Measurements from ENCODE around the gene SLC44A5.
"Not testable (repeated sequence)": the region's sequence is repeated elsewhere in the genome, so short reads cannot be mapped to it uniquely, and the experiment has no call there.

SLC44A5 gene

DNA sequence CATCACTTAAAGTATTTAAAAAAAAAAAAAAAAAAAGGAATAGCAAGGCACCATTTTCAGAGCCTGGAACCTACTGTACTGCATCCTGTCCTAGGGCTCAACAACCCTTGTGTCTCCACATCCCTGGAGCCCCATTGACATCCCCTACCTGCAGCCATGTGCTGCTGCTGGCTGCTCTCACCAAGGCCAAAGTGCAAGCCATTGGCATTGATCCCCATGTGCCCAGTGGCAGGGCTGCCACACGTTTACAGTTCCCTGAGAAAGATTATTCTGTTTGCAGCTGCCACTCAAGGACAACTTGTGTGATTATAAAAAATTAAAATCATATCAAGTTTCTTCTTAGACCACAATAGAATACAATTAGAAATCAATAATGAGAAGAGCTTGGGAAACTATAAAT, 346.8 kb downstream of the SLC44A5 start:
- no peak for DNase-seq

DNA sequence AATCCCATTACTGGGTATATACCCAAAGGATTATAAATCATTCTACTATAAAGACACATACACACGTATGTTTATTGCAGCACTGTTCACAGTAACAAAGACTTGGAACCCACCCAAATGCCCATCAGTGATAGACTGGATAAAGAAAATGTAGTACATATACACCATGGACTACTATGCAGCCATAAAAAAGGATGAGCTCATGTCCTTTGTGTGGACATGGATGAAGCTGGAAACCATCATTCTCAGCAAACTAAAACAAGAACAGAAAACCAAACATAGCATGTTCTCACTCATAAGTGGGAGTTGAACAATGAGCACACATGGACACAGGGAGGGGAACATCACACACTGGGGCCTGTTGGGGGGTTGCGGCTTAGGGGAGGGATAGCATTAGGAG, 347.3 kb downstream of the SLC44A5 start:
- not testable (repeated sequence) for DNase-seq

DNA sequence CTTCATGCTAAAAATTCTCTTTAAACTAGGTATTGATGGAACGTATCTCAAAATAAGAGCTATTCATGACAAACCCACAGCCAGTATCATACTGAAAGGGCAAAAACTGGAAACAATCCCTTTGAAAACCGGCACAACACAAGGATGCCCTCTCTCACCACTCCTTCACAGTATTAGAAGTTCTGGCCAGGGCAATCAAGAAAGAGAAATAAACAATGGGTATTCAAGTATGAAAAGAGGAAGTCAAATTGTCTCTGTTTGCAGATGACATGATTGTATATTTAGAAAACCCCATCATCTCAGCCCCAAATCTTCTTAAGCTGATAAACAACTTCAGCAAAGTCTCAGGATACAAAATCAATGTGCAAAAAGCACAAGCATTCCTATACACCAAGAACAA, 349.0 kb downstream of the SLC44A5 start:
- not testable (repeated sequence) for DNase-seq

DNA sequence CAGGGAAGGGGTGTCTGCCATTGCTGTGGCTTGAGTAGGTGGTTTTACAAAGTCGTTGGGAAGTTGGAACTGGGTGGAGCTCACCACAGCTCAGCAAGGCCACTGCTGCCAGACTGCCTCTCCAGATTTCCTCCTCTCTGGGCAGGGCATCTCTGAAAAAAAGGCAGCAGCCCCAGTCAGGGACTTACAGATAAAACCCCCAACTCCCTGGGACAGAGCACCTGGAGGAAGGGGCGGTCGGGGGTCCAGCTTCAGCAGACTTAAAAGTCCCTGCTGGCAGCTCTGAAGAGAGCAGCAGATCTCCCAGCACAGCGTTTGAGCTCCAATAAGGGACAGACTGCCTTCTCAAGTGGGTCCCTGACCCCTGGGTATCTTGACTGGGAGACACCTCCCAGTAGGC, 352.6 kb downstream of the SLC44A5 start:
- no peak for DNase-seq

DNA sequence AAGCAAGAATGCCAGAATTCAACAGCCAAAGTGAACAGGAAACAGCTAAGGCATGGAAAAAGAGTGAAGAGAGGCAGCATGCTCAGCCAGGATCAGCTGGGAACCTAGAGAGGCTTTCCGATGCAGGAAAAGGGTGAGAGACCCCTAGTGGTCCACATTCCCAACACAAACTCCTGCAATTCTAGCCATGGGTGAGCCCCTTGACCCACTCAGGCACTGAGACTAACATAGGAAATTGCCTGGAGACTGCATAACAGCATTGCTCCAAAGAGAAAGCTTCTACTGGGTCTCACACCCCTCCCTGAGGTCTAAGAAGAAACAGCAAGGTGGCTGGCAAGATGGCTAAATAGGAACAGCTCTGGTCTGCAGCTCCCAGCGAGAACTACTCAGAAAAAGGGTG, 353.5 kb downstream of the SLC44A5 start:
- no peak for DNase-seq

DNA sequence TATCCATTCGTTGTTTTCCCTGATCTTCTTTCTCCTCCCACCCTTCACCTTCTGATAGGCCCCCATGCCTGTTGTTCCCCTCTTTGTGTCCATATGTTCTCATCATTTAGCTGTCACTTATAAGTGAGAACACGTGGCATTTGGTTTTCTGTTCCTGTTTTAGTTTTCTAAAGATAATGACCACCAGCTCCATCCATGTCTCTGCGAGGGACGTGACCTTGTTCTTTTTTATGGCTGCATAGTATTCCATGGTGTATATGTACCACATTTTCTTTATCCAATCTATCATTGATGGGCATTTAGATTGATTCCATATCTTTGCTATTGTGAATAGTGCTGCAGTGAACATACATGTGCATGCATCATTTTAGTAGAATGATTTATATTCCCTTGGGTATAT, 360.8 kb downstream of the SLC44A5 start:
- DNase-seq = not testable (repeated sequence)

DNA sequence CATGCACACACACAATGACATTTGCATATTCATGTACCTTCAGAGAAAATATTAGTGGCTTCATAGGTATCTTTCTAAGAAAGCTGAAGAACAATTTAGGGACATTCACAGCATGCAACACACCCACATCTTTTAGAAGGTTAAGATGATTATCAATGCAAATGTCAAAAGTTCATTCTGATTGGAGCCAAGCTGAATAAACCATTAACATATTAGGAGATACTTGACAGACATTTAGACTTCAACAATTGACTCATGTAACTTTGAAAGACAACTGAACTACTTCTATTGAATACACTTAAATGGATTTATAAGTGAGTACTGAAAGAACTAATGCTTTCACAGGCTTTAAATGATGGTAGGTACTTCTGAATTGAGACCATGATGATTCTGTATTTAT, 365.7 kb downstream of the SLC44A5 start:
- DNase-seq = no peak

DNA sequence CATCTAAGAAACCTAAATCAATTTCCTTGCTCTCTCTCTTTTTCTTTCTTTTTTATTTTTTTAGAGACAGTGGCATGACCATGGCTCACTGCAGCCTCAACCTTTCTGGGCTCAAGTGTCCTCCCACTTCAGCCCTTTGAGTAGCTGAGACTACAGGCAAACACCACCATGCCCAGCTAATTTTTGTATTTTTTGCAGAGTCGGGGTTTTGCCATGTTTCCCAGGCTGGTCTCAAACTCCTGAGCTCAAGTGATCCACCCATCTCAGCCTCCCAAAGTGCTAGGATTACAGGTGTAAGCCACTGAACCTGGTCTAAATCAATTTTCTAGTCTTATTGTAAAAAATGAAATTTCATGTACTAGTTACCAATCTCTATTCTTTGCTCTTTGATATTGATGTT, 367.8 kb downstream of the SLC44A5 start:
- DNase-seq = no peak

DNA sequence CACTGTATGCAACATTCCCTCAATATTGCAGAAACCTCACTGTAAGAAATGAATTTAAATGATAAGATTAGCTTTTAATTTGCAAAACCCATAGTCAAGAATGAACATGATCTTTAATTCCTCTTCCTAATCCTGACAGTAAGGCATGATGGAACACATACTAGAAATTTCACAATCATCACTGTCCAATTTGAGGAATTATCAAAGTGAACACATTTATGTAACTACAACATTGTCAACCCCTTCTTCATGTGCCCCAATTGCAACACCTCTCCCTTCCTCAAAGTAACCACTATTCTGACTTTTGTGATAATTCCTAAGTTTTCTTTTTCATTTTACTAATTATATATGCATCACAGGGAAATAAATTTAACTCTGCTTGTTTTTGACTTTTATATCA, 373.6 kb downstream of the SLC44A5 start:
- no peak for DNase-seq

DNA sequence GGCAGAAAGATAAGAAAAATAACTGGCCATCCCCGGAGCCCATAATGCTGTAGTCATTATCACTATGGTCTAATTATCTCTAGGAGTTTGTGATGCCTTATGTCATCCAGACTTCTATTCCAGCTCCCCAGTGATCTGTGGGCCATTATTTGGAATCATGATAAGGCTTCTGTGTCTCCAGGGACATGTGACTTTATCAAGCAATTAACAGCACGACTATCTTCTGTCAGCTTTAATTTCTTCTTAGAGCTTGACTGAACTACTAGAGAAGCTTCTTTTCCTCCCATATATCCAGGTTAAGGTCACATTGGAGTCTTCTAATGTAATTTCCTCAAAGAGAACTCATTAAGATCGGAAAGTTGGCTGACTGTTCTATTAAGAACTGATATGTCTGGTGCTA, 376.4 kb downstream of the SLC44A5 start:
- DNase-seq = no peak

DNA sequence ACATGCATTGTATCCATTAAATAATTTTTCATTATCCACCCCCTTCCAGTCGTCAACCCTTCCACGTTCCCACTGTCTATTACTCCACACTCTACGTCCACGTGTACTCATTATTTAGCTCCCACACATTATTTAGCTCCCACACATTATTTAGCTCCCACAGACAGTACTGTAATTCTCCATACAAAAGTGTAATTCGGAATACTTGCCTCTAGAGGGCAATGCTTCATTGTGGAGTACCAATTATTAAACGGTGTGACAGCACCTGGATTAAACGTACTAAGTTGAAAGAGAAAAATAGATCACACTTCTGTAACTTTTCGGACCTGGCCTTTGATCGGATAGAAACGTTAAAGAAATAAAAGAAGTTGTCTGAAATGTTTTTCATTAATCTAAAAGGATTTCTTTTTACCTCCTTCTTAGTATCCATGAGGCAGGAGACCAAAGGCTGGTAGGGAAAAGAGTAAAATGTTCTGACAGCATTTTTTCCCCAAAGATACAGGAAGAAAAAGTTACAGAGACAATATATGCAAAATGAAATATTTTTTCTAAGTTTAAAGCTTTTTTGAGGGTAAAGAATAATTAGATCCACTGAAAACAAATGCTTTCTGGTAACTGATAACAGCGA, 377.5 kb downstream of the SLC44A5 start:
- no peak for DNase-seq

DNA sequence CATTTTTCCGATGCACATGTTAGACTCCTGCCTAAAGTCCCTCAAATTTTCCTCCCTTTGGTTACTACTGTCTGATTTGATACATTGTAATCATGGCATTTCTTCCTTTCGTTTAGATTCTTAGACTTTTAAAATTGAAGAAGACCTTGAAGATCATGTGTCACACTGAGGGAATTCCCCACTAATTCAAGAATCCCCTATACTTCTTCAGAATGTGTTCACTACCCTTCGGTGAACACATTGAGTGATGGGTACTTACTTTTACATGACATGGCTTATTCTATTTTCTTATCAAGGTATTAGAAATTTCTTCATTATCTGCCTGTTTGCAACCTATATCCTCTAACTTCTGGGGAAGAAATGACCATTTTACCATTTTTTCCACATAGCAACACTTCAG, 390.8 kb downstream of the SLC44A5 start:
- no peak for DNase-seq

DNA sequence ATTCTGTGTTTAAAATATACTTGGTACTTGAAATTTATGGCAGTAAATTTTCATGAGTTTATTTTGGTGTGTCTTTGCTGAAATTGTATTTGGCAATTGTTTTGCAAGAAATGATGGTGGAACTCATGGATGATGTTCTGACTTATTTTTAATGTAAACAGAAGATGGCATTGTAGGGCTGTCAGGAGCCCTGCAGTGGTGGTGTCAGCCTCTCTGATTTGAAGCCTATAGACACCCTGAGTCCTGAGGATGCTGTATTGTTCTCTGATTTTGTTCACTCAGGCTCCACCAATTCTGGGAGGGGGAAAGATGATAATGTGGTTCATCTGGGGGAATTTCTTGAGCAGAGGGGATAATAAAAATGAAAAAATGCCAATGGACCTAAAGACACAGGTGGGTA, 396.9 kb downstream of the SLC44A5 start:
- no peak for DNase-seq

DNA sequence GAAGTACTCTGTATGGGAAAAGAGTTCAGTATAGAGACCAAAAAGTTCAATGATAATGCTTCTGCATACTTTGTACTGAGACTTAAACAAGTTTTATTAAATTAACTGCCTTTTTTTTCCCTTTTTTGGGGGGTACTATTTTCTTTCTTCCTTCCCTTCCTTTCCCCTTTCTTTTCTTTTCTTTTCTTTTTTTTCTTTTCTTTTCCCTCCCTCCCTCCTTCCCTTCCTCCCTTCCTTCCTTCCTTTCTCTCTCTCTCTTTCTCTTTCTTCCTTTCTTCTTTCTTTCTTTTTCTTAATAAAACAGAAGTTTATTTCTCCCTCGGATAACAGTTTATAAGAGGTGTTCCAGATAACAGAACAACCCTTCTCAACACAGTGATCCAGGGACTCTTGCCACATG, 399.3 kb downstream of the SLC44A5 start:
- no peak for DNase-seq

DNA sequence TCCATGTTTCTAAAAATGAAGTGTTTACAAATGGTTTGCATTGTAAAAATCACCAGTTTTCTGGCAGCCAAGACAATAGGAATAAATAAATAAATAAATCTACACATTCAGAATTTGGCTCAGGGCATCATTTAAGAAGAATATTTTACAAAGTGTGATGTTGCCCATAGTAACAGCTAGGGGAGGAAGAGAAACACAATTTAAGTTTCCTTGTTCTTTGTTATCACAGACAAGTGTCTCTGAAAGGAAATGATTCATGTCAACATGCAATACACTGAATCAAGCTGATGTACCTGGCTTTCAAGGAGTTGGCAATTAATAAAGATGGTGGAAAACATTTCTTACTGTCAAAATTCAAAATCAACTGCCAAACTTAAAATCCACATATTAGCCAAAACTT, 402.1 kb downstream of the SLC44A5 start:
- no peak for DNase-seq

DNA sequence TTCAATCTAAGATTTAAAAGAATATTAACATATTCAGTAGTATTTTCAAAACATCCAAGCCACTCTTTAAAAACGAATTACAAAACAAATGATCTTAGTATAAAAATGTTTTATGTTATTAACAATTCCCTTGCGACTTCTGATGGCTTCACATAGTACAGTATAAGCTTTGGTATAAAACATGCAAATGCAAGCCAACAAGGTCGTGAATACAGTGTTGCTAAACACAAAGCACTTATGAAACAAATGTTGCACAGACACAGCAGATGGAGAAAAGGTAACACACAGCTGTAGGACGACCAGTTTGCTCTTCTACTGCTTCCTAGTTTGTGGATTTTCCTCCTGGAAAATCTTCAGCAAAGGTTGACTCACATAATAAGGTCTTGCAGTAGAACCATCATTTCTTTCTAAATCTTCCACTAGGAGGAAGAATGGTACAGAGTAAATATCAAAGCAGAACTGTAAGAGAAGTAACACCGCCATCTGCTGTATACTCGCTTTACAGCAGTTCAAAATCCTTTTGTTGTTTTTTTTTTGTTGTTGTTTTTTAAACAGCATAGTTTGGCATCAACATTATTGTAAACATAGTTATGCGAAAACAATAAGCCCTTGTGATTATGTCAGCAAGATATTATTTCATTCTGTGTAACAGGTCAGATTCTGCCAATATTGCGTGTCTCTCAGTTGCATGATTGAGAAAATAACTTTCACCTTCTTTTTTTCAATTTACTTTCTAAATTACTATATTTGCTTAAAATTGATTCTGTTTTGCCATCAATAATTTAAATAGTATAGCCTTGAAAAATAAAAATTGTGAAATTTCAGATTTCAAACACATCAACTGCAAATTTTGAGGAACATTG, 407.3 kb downstream of the SLC44A5 start:
- DNase-seq = no peak

DNA sequence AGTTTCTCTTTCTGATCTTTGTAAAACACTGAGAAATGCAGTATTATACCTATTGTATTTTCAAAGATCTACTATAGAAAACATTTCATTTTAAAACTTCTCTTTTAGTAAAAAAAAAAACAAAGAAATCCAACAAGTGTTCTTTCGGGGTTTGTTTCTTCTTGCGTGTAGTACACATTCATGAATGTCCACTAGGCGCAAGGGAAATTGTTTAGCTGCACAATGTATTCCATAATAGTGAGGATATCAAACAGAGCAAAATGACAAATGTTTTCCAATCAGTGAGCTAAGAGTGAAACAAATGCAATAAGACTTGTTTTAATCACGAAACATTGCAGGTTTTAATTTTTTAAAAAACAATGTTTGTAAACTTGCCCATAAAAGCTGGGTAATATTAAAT, 408.2 kb downstream of the SLC44A5 start:
- DNase-seq = no peak

DNA sequence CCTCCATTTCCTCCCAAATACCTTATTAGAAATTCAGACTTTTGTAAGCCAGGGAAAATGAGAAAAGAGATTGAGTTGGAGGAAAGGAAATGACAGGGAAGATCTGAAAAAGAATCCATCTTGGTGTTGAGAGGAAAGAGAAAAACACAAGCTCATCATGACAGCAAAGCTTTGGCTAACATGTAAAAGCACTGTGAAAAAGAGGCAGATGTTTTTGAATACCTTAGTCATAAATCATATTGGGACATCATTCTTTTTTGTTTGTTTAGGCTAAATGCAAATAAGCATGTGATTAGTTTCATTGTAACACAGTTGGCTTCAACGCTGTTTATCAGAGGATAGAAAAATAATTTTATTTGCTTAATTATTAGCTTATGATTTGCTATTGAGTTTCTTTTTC, 412.2 kb downstream of the SLC44A5 start:
- DNase-seq = no peak

DNA sequence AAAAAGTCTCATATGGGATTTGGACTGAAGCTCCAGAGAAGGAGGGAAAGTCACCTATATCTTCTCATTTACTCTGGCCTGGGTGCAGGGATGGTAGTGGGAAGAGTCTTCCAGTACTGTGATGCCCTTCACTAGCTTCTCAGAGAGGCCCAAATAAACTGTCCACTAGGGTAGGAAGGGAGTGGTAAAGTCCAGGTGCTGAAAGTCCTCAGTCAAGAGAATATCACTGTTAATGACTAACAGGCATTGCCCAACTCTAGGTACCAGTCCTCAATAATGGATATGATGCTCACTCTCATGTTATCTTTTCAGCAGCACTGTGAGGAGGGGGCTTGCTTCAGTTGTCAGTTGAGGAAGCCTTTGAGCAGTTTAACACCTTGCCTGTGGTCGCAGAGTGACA, 412.8 kb downstream of the SLC44A5 start:
- no peak for DNase-seq

DNA sequence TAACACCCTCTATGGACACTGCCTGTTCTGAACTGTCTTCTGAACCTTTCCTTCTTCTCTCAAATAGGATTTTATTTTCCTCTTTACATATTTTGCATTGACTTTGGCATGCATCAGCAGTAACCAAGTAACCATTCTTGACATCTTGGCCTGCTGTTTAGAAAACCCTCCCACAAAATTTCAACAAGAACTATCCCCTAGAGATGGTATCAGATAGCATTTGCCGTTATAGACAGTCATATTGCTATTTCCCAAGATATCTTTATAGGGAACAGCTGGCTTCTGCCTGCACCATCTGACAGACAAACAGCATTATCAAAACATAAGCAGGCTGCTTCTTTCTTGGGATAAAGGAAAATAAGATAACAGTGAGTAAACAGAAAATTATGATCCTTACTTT, 422.0 kb downstream of the SLC44A5 start:
- DNase-seq = no peak

DNA sequence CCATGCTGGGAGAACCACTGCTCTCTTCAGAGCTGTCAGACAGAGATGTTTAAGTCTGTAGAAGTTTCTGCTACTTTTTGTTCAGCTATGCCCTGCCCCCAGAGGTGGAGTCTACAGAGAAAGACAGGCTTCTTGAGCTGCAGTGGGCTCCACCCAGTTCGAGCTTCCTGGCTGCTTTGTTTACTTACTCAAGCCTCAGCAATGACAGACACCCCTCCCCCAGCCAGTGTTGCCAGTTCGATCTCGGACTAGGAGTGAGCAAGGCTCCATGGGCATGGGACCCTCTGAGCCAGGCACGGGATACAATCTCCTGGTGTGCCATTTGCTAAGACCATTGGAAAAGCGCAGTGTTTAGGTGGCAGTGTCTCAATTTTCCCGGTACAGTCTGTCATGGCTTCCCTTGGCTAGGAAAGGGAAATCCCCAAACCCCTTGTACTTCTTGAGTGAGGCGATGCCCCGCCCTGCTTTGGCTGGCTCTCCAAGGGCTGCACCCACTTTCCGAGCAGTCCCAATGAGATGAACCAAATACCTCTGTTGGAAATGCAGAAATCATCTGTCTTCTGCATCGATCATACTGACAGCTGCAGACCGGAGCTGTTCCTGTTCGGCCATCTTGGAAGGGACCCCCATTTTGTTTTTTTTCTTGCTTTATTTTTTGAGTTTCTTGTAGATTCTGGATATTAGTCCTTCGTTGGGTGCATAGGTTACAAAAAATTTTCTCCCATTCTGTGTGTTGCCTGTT, 429.5 kb downstream of the SLC44A5 start:
- not testable (repeated sequence) for DNase-seq

DNA sequence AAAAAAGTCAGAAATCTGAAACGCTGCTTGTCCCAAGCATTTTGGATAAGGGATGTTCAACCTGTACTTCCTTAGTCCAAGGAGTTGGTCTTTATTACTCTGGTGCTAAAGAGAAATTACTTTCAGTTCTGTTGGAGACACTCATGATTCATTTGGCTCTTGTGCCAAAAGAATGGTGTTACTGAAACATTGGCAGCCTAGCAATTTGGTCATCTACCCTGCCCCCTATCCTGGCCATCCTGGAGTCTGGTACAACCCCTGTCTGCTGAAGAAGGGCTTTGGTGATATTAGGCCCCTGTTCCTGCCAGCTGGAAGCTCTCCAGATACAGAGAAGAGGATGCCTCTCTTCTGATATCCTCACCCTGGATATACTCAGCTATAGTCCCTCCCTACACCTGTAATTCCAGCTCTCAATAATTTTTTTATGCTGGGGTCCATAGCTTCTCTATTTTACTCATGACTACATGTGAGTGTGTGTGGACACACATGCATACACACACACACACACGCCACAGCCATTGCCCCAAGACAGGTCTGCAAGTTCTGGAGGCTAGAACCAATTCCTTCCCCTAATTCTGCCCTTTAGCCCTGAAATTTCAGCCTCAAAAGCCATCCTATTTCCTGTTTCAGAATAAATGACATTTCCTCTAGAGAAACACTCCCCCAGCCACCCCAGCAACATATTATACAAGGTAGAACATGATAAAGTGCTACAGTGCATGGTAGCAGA, 436.7 kb downstream of the SLC44A5 start:
- DNase-seq = no peak

DNA sequence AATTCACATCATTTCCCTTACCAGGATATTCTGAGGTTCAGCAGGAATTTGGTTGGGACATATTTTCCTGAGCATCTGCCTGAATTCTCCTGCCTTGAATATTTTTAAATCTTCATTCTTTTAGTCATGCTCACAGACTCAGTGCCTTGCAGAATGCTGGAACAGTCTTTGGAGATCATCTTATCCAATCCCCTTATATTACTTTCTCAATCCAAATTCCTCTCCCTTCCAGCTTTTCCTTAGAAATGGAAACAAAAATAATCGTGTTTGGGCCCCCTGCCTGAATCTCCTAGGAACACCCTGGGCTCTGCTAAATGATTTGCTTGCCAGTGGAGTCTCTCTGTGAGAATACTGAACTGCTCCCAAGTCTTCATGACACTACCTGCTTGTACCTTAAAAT, 438.4 kb downstream of the SLC44A5 start:
- DNase-seq = no peak
